Measurements from ENCODE around the gene CPNE4.

The CPNE4 gene

GRCh38 chr3:132037581-132037980 is 2.8 kb upstream of the CPNE4 start:
- H3K4me2 ChIP-seq (ENCODE audit: low read depth, low read length, poor library complexity, severe bottlenecking) = no peak overlapping the region
- no peaks in the 10 kb centered on the region for H3K36me3 ChIP-seq (ENCODE audit: insufficient read depth, low read length)
- no peaks in the 10 kb centered on the region for H3K27me3 ChIP-seq (ENCODE audit: insufficient read depth, low read length, poor library complexity, severe bottlenecking)
- TF ChIP-seq, protein P1, sequence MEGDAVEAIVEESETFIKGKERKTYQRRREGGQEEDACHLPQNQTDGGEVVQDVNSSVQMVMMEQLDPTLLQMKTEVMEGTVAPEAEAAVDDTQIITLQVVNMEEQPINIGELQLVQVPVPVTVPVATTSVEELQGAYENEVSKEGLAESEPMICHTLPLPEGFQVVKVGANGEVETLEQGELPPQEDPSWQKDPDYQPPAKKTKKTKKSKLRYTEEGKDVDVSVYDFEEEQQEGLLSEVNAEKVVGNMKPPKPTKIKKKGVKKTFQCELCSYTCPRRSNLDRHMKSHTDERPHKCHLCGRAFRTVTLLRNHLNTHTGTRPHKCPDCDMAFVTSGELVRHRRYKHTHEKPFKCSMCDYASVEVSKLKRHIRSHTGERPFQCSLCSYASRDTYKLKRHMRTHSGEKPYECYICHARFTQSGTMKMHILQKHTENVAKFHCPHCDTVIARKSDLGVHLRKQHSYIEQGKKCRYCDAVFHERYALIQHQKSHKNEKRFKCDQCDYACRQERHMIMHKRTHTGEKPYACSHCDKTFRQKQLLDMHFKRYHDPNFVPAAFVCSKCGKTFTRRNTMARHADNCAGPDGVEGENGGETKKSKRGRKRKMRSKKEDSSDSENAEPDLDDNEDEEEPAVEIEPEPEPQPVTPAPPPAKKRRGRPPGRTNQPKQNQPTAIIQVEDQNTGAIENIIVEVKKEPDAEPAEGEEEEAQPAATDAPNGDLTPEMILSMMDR (conservative IDR thresholded peaks at IDR 0.05; ENCODE audit: low read length) = no peak
- no peak for TF ChIP-seq EZH2phosphoT487 (IDR thresholded peaks at IDR 0.05; ENCODE audit: borderline replicate concordance)
- H3F3A ChIP-seq (ENCODE audit: low read depth) = no peaks in the 10 kb centered on the region
- H4K20me1 ChIP-seq (ENCODE audit: insufficient read depth, low read length, poor library complexity, severe bottlenecking) = no peaks in the 10 kb centered on the region
- H3K9me2 ChIP-seq (replicated peaks; ENCODE audit: low read depth, low read length) = no peaks in the 10 kb centered on the region
- no peak overlapping the region for H2AFZ ChIP-seq (ENCODE audit: low read length)
- H3K79me2 ChIP-seq (ENCODE audit: insufficient read depth, low read length) = no peaks in the 10 kb centered on the region
- no peak overlapping the region for H3K9ac ChIP-seq (ENCODE audit: low read depth, low read length, poor library complexity, severe bottlenecking)
- H3K4me1 ChIP-seq (ENCODE audit: insufficient read depth, low read length, poor library complexity, severe bottlenecking) = no peaks in the 10 kb centered on the region
- no peak overlapping the region for H3K4me3 ChIP-seq (ENCODE audit: low read length, poor library complexity, severe bottlenecking)
- no peaks in the 10 kb centered on the region for H3K9me3 ChIP-seq (ENCODE audit: insufficient read depth, low read depth, low read length)

DNA sequence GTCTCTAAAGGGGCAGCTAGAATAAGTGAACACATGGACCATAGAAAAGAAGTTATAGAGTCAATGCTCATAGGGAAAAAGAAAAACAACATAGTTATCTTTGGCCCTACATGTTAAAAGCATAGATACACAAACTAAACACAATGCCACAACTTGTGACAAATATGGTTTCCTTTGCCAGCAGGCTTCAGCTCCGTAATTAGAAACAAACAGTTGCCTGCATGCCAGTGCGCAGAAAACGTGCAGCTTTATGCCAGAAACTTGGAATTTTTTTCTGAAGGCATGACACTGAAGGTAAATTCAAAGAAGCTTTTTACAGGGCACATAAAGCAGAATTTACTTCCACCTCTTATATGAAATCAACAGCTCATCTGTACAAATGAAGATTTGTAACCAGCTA is 2.2 kb upstream of the CPNE4 start:
- Histone ChIP-seq H3K4me1 (ENCODE audit: insufficient read depth, low read length, poor library complexity, severe bottlenecking) (no peaks in the 10 kb centered on the region), H3K36me3 (ENCODE audit: insufficient read depth, low read length) (no peaks in the 10 kb centered on the region), H3K9ac (ENCODE audit: low read depth, low read length, poor library complexity, severe bottlenecking) (no peak overlapping the region), H3K27me3 (ENCODE audit: insufficient read depth, low read length, poor library complexity, severe bottlenecking) (no peaks in the 10 kb centered on the region), H3F3A (ENCODE audit: low read depth) (no peaks in the 10 kb centered on the region), H3K9me3 (ENCODE audit: insufficient read depth, low read depth, low read length) (no peaks in the 10 kb centered on the region), H4K20me1 (ENCODE audit: insufficient read depth, low read length, poor library complexity, severe bottlenecking) (no peaks in the 10 kb centered on the region), H3K4me2 (ENCODE audit: low read depth, low read length, poor library complexity, severe bottlenecking) (no peak overlapping the region), H3K79me2 (ENCODE audit: insufficient read depth, low read length) (no peaks in the 10 kb centered on the region), H2AFZ (ENCODE audit: low read length) (no peak overlapping the region), H3K9me2 (replicated peaks; ENCODE audit: low read depth, low read length) (no peaks in the 10 kb centered on the region), H3K4me3 (ENCODE audit: low read length, poor library complexity, severe bottlenecking) (no peak overlapping the region)
- TF ChIP-seq EZH2phosphoT487 (IDR thresholded peaks at IDR 0.05; ENCODE audit: borderline replicate concordance) = no peak
- TF ChIP-seq, protein P1 (conservative IDR thresholded peaks at IDR 0.05; ENCODE audit: low read length) = no peak

GRCh38 chr3:132034097-132034485 is 723 bp downstream of the CPNE4 start:
- H3K9me2 ChIP-seq (replicated peaks; ENCODE audit: low read depth, low read length) = no peaks in the 10 kb centered on the region
- no peaks in the 10 kb centered on the region for H3K9me3 ChIP-seq (ENCODE audit: insufficient read depth, low read depth, low read length)
- no peaks in the 10 kb centered on the region for H3K36me3 ChIP-seq (ENCODE audit: insufficient read depth, low read length)
- no peaks in the 10 kb centered on the region for H3K27me3 ChIP-seq (ENCODE audit: insufficient read depth, low read length, poor library complexity, severe bottlenecking)
- TF ChIP-seq, protein P1 (conservative IDR thresholded peaks at IDR 0.05; ENCODE audit: low read length) = no peak
- no peak for TF ChIP-seq EZH2phosphoT487 (IDR thresholded peaks at IDR 0.05; ENCODE audit: borderline replicate concordance)
- H3K9ac ChIP-seq (ENCODE audit: low read depth, low read length, poor library complexity, severe bottlenecking) = no peak overlapping the region
- no peak overlapping the region for H2AFZ ChIP-seq (ENCODE audit: low read length)
- H3K79me2 ChIP-seq (ENCODE audit: insufficient read depth, low read length) = no peaks in the 10 kb centered on the region
- H3K4me1 ChIP-seq (ENCODE audit: insufficient read depth, low read length, poor library complexity, severe bottlenecking) = no peaks in the 10 kb centered on the region
- H3F3A ChIP-seq (ENCODE audit: low read depth) = no peaks in the 10 kb centered on the region
- H3K4me3 ChIP-seq (ENCODE audit: low read length, poor library complexity, severe bottlenecking) = no peak overlapping the region
- no peak overlapping the region for H3K4me2 ChIP-seq (ENCODE audit: low read depth, low read length, poor library complexity, severe bottlenecking)
- H4K20me1 ChIP-seq (ENCODE audit: insufficient read depth, low read length, poor library complexity, severe bottlenecking) = no peaks in the 10 kb centered on the region
